ENCODE data around the gene ARL14EP. TPM values are rescaled to one million over a fixed set of nuclear protein-coding genes. Genes with fewer than 3 reads are reported as not detected.

ARL14EP gene
- total RNA-seq, 1 experiment from 2014 or later, result 85.9 TPM

DNA sequence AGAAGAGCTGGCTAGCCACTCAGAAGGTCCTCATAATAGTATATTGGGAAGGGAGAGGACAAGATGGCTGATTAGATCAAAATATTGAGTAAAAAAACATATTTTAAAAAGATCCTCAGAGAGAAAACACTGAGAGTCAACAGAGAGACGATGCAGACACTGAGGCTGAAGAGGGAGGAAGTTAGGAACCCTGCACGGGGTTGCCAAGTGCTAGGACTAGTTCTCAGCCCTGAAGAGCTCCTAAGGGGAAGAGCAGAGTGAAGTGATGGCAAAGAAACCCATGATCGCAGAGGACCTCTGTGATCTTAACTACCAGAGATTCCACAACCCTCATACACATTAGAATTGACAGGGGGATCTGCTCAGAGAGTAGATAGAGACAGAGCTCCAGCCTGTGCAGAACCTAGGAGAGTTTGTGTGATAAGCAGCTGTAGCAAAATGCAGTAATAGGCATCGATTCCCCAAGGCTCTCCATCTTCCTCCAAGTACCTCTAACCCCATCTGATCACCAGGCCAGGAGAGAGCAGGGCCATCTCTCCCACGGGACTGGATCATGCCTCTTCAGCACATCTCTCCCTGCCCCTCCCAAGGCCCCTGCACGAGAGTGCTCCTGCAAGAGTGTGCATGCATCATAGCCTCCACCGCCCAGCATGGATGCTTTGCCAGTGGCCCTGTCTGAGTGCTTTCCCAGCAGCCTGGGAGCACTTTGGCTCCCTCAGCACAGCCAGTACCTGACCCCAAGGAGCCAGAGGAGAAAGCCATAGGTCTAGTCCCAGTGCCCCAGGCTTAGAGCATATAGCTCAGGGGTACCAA is 41.2 kb upstream of the ARL14EP start:
- Histone ChIP-seq H3K4me3 (ENCODE audit: low read depth, low read length, poor library complexity, severe bottlenecking) (no peak overlapping the region), H3K27me3 (replicated peaks; ENCODE audit: insufficient read depth, low read depth, low read length, poor library complexity) (peaks cover 15% of the 10 kb centered on the region), H3K36me3 (ENCODE audit: insufficient read depth, low read length, poor library complexity, severe bottlenecking) (no peaks in the 10 kb centered on the region), H3K4me1 (ENCODE audit: insufficient read depth, low read length, poor library complexity, severe bottlenecking) (no peaks in the 10 kb centered on the region), H3K27ac (ENCODE audit: low read depth, low read length, poor library complexity, severe bottlenecking) (no peak overlapping the region), H3K9me3 (ENCODE audit: low read depth, low read length, poor library complexity, severe bottlenecking) (no peaks in the 10 kb centered on the region)
- ChIA-PET CTCF (no interaction called here), POLR2A (ENCODE audit: low non-redundant PET) (no interaction called here)
- no TSS peak for BruUV-seq (replicated peaks)
- no peak for DNase-seq (ENCODE audit: low spot score)
- intact Hi-C loops (cut with micrococcal nuclease; ENCODE audit: unreplicated experiment), result no loop called here
- TF ChIP-seq EZH2 (IDR thresholded peaks at IDR 0.05; ENCODE audit: borderline replicate concordance, low read depth, low read length, poor library complexity, severe bottlenecking), result no peak

DNA sequence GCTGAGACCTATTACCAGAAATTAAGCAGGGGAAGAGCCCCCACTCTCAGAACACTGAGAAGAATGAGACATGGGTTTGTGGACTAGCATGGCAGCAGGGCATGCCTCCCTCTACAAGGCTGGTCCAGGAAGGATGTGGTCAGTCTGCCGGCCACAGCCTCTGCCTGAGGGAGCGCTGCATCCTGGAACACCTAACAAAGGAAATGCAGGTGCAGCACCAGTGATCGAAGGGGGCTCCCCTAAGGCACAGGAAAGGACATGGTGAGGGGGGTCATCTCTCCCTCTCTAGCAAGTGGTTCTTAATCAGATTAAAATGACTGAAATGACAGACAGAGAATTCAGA is 40.6 kb upstream of the ARL14EP start:
- no peaks in the 10 kb centered on the region for H3K4me1 ChIP-seq (ENCODE audit: insufficient read depth, low read length, poor library complexity, severe bottlenecking)
- POLR2A ChIA-PET (ENCODE audit: low non-redundant PET), result no interaction called here
- peaks cover 19% of the 10 kb centered on the region for H3K27me3 ChIP-seq (replicated peaks; ENCODE audit: insufficient read depth, low read depth, low read length, poor library complexity)
- DNase-seq (ENCODE audit: low spot score), result no peak
- BruUV-seq (replicated peaks), result no TSS peak
- intact Hi-C loops (cut with micrococcal nuclease; ENCODE audit: unreplicated experiment), result no loop called here
- no peaks in the 10 kb centered on the region for H3K9me3 ChIP-seq (ENCODE audit: low read depth, low read length, poor library complexity, severe bottlenecking)
- H3K36me3 ChIP-seq (ENCODE audit: insufficient read depth, low read length, poor library complexity, severe bottlenecking), result no peaks in the 10 kb centered on the region
- no peak overlapping the region for H3K4me3 ChIP-seq (ENCODE audit: low read depth, low read length, poor library complexity, severe bottlenecking)
- CTCF ChIA-PET, result no interaction called here
- no peak overlapping the region for H3K27ac ChIP-seq (ENCODE audit: low read depth, low read length, poor library complexity, severe bottlenecking)
- TF ChIP-seq, protein P1, sequence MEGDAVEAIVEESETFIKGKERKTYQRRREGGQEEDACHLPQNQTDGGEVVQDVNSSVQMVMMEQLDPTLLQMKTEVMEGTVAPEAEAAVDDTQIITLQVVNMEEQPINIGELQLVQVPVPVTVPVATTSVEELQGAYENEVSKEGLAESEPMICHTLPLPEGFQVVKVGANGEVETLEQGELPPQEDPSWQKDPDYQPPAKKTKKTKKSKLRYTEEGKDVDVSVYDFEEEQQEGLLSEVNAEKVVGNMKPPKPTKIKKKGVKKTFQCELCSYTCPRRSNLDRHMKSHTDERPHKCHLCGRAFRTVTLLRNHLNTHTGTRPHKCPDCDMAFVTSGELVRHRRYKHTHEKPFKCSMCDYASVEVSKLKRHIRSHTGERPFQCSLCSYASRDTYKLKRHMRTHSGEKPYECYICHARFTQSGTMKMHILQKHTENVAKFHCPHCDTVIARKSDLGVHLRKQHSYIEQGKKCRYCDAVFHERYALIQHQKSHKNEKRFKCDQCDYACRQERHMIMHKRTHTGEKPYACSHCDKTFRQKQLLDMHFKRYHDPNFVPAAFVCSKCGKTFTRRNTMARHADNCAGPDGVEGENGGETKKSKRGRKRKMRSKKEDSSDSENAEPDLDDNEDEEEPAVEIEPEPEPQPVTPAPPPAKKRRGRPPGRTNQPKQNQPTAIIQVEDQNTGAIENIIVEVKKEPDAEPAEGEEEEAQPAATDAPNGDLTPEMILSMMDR (conservative IDR thresholded peaks at IDR 0.05; ENCODE audit: low read depth, low read length), result no peak
- TF ChIP-seq EZH2 (IDR thresholded peaks at IDR 0.05; ENCODE audit: borderline replicate concordance, low read depth, low read length, poor library complexity, severe bottlenecking), result no peak

DNA sequence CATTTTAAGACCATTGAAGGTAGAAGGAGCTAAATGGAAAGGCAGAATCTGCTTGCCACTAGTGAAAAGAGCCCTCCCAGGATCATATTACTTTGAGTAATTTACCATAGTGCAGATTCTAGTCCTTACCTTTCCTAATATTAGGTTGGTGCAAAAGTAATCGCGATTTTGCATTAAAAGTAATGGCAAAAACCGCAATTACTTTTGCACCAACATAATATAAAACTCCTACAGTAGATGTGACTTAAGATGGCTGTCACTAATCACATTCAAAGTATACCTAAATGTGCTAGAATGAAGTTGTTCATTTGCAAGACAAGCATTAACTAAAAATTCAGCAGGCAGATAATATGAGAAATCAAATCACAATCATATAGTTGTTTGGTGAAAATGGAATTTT is 38.1 kb upstream of the ARL14EP start:
- H3K4me3 ChIP-seq (ENCODE audit: low read depth, low read length, poor library complexity, severe bottlenecking), result no peak overlapping the region
- no peaks in the 10 kb centered on the region for H3K4me1 ChIP-seq (ENCODE audit: insufficient read depth, low read length, poor library complexity, severe bottlenecking)
- no peak overlapping the region for H3K27ac ChIP-seq (ENCODE audit: low read depth, low read length, poor library complexity, severe bottlenecking)
- no TSS peak for BruUV-seq (replicated peaks)
- H3K9me3 ChIP-seq (ENCODE audit: low read depth, low read length, poor library complexity, severe bottlenecking), result no peaks in the 10 kb centered on the region
- intact Hi-C loops (cut with micrococcal nuclease; ENCODE audit: unreplicated experiment), result no loop called here
- DNase-seq (ENCODE audit: low spot score), result no peak
- no peaks in the 10 kb centered on the region for H3K36me3 ChIP-seq (ENCODE audit: insufficient read depth, low read length, poor library complexity, severe bottlenecking)
- ChIA-PET POLR2A (ENCODE audit: low non-redundant PET) (no interaction called here), CTCF (no interaction called here)
- TF ChIP-seq, protein P1 (conservative IDR thresholded peaks at IDR 0.05; ENCODE audit: low read depth, low read length), result no peak
- no peak for TF ChIP-seq EZH2 (IDR thresholded peaks at IDR 0.05; ENCODE audit: borderline replicate concordance, low read depth, low read length, poor library complexity, severe bottlenecking)
- H3K27me3 ChIP-seq (replicated peaks; ENCODE audit: insufficient read depth, low read depth, low read length, poor library complexity), result peaks cover 36% of the 10 kb centered on the region

Measured in A673 (cell line).